Fibroblast of pulmonary artery (primary cell): ENCODE results near the gene VGLL4.

Experiments
- DNase-seq: peaks from one replicate; pipeline ENCODE4 v3.0.0-alpha.2; 2010; ENCODE audit warnings: low read depth
- H3K4me3 ChIP-seq: replicated peaks from 2 replicates; pipeline ENCODE4 v1.5.1; 2011; ENCODE audit warnings: low read depth, mild to moderate bottlenecking, control low read depth, low read length, moderate library complexity
- CTCF ChIP-seq: IDR thresholded peaks from 2 replicates; pipeline ENCODE4 v1.5.1; 2011; ENCODE audit warnings: mild to moderate bottlenecking, control low read depth, low read length, inconsistent platforms; ENCODE audit errors: missing control alignments

The VGLL4 gene

DNA sequence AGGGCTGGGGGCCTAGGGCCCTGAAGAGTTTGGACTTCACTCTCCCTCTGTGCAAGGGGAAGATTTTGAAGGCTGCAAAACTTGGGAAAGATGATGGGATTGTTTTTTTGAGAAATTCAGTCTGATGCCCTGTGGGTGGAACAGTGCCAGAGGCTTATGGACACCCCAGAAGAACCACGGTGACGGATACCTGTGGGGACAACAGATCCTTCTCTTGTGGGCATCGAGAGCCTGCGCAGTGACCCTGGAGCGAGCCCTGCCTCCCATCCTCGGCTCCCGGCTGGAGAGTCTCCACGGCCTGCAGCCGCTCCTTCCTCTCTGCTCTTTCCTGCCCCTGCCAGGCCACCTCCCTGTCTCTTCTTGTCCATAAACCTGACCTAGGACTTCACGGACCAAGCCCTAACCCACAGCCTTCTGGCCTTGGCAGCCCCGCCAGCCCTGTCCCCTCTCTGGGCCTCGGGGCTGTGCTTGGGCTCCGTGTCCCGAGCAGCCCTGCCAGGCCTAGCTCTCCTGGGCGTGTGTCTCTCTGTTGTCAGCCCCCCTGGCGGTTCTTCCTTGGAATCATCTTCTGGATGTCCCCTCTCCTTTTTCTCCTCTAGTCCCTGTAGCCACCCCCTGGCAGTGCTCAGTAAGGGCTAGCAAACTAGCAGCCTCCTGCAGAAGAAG, 98.4 kb downstream of the VGLL4 start:
- TF ChIP-seq CTCF, result peak; percentile 0
- no peak for DNase-seq
- H3K4me3 ChIP-seq, result no peak overlapping the region

DNA sequence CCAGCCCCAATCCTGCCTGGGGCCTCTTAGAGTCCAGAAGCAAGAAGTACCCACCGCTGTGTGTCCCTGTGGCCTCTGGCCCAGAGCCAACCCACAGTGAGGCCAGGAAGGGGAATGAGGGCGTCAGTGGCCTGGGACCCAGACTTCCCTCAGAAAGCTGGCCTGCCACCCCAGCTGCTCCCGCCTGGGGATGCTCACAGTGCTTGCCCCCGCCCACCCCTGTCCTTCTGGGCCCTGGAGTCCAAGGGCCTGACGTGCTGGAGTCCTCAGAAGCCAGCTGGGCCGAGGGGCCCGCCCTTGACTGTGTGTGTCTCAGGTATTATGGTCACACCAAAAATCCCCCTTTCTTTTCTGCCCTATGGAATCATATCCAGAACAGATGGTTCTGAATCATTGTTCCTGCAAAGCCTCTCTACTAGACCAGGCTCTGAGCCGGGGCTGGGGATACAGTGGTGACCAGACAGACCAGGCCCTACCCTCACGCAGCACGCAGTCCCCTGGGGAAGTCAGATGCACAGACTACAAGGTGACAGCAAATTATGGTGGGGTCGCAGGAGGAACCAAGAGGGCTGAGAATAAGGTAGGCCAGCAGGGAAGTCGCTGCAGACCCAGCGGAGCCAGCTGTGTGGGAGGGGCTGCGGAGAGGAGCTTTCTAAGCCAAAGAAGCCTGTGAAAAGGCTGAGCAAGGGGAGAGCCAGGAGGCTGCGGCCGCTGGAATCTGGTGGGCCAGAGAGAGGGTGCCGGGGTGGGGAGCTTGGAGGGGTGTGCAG, 99.1 kb downstream of the VGLL4 start:
- peak; percentile 41 for DNase-seq
- H3K4me3 ChIP-seq, result no peak overlapping the region
- no peak for TF ChIP-seq CTCF

- DNase-seq, result no peak
- TF ChIP-seq CTCF, result no peak
- no peak overlapping the region for H3K4me3 ChIP-seq
These were observed 99.7 kb downstream of the VGLL4 start for GRCh38 chr3:11543948-11544387.

- no peak for DNase-seq
- TF ChIP-seq CTCF, result no peak
- H3K4me3 ChIP-seq, result no peak overlapping the region
These were observed 100.4 kb downstream of the VGLL4 start for GRCh38 chr3:11543141-11543947.

DNA sequence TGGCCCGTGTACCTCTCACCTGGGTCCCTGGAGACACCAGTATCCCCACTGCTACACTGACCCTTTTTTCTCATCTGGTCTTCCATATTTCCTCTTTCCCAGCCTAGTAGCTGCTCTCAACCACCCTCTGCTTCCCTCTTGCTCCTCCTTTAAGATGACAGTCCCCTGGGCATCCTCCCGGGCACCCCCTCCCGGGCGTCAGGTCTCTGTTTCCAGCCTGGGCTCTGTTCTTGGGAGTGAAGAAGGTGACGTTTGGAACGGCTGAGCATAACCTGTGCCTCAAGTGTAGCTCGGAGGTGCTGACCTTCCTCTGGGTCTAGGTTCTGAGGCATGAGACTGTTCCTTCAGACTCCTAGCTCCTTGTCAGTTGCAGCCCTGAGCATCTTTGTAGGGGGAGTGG, 101.2 kb downstream of the VGLL4 start:
- no peak for TF ChIP-seq CTCF
- no peak overlapping the region for H3K4me3 ChIP-seq
- no peak for DNase-seq

DNA sequence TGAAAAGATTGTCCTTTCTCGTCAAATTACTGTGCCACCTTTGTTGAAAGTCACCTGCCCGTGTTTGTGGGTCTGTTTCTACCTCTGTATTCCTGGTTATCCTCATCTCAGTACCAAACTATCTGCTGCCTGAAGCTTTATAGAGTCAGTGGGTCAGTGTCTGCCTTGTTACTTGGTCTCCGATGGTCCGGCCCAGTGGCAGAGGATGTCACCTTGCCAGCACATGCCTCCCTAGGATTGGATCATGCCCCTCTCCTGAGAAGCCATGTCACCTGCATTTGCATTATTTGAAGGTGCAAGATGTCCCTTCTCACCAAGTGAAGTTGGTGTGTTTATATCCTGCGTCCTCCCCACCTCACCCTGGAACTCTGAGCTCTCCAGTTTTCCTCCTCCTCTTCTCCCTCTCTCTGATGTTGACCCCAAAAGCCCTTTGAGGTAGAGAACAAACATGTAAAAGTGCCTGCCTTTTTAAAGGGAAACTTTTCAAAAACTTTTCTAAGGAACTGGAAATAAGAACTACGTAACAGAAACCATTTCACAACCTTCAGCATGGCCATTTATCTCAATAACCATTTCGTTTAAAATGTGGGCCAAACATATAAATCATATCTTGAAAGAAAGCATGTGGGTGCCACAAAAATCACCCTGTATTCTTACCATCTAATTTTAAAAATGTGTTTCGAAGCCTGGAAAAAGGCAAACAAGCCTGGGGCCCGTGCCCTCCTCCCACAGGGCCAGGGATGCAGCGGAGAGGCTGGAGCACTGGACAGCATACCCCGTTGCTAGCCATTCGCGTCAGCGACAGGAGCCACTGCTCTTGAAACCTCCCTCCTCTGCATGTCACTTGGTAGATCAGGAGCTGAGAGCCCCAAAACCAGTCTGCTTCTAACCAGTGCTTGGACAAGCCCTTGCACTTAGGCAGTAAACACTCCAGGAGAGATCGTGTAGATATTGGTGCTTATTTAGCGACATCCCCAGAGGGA, 102.1 kb downstream of the VGLL4 start:
- H3K4me3 ChIP-seq, result no peak overlapping the region
- TF ChIP-seq CTCF, result no peak
- no peak for DNase-seq
